Measurements from ENCODE around the gene CHD1.

GRCh38 chr5:98836175-98836574, 92.6 kb downstream of the CHD1 start:
- no peak for TF ChIP-seq POLR2A (IDR thresholded peaks at IDR 0.05)
- no peak for TF ChIP-seq CTCF (IDR thresholded peaks at IDR 0.05)
- TF ChIP-seq EP300 (IDR thresholded peaks at IDR 0.05; ENCODE audit: low read depth) = no peak
- TF ChIP-seq POLR2AphosphoS5 (IDR thresholded peaks at IDR 0.05) = no peak

Measured in transverse colon (tissue), 4 donors.